IMR-90 (cell line): ENCODE results near the gene CES4A. TPM values are rescaled to one million over a fixed set of nuclear protein-coding genes. Genes with fewer than 3 reads are reported as not detected.

Experiments
- ATAC-seq: fragments of 200-7000 bp; cut with Tn5 transposase; 2 replicates; pipeline ENCODE4 v1.9.1; 2020; ENCODE audit warnings: low read depth, mild to moderate bottlenecking, moderate library complexity
- BruUV-seq: library from RNA; stranded (reverse); fragments of 400-500 nt; replicated peaks from 2 replicates; lab custom pipeline; 2021; lab: Mats Ljungman, UMichigan
- CTCF ChIA-PET: fragments of 300-600 bp; formaldehyde crosslinking; extraction: SDS; loops from one replicate; lab custom pipeline; 2021; ENCODE audit warnings: antibody characterized with exemption; lab: Yijun Ruan, JAX
- POLR2A ChIA-PET: fragments of 300-600 bp; sonication (Branson Sonifier 250); formaldehyde crosslinking; loops from one replicate; lab custom pipeline; 2022; ENCODE audit warnings: antibody characterized with exemption; ENCODE audit not compliant: unreplicated experiment; lab: Charles Lee
- DNase-seq: peaks from one replicate; pipeline ENCODE4 v3.0.0; 2013
- H2AFZ ChIP-seq: replicated peaks from 2 replicates; pipeline ENCODE3; 2013; ENCODE audit warnings: low read length, mild to moderate bottlenecking; ENCODE audit not compliant: poor library complexity
- H2AK5ac ChIP-seq: 2 replicates; pipeline ENCODE4 v1.6.1; 2013; ENCODE audit warnings: low read depth, low read length, inconsistent platforms
- H2AK9ac ChIP-seq: replicated peaks from 2 replicates; pipeline ENCODE3; 2013; ENCODE audit warnings: mild to moderate bottlenecking, low read depth, low read length, moderate library complexity; ENCODE audit not compliant: poor library complexity
- H2BK120ac ChIP-seq: 2 replicates; pipeline ENCODE4 v1.6.1; 2013; ENCODE audit warnings: low read depth, low read length, inconsistent platforms
- H2BK15ac ChIP-seq: 3 replicates; pipeline ENCODE4 v1.6.1; 2013; ENCODE audit warnings: low read depth, low read length, inconsistent platforms
- H2BK20ac ChIP-seq: 2 replicates; pipeline ENCODE4 v1.6.1; 2013; ENCODE audit warnings: low read depth, mild to moderate bottlenecking, inconsistent platforms, low read length, moderate library complexity
- H2BK5ac ChIP-seq: 2 replicates; pipeline ENCODE4 v1.6.1; 2013; ENCODE audit warnings: mild to moderate bottlenecking, low read depth, low read length, inconsistent platforms; ENCODE audit not compliant: poor library complexity, severe bottlenecking
- H3K14ac ChIP-seq: replicated peaks from 2 replicates; pipeline ENCODE4 v1.6.1; 2013; ENCODE audit warnings: low read depth, low read length, inconsistent platforms
- H3K18ac ChIP-seq: 2 replicates; pipeline ENCODE4 v1.6.1; 2013; ENCODE audit warnings: low read depth, low read length, control low read depth
- H3K23ac ChIP-seq: 2 replicates; pipeline ENCODE4 v1.6.1; 2013; ENCODE audit warnings: low read depth, low read length, inconsistent platforms
- H3K27ac ChIP-seq: 2 replicates; pipeline ENCODE4 v1.5.1; 2013; ENCODE audit warnings: mild to moderate bottlenecking, control low read depth, low read length; ENCODE audit not compliant: insufficient read depth
- H3K27me3 ChIP-seq: 2 replicates; pipeline ENCODE4 v1.6.1; 2013; ENCODE audit warnings: low read length; ENCODE audit not compliant: control insufficient read depth, insufficient read depth
- H3K36me3 ChIP-seq: 2 replicates; pipeline ENCODE4 v1.6.1; 2013; ENCODE audit warnings: low read length, mixed read lengths; ENCODE audit not compliant: control insufficient read depth, insufficient read depth
- H3K4ac ChIP-seq: 2 replicates; pipeline ENCODE4 v1.6.1; 2013; ENCODE audit warnings: low read depth, low read length, inconsistent platforms
- H3K4me1 ChIP-seq: 2 replicates; pipeline ENCODE4 v1.6.1; 2013; ENCODE audit warnings: low read length, mixed read lengths; ENCODE audit not compliant: control insufficient read depth, insufficient read depth
- H3K4me2 ChIP-seq: 2 replicates; pipeline ENCODE4 v1.6.1; 2013; ENCODE audit warnings: low read depth, mild to moderate bottlenecking, control low read depth, low read length, moderate library complexity
- H3K4me3 ChIP-seq: 2 replicates; pipeline ENCODE4 v1.5.1; 2013; ENCODE audit warnings: low read depth, mild to moderate bottlenecking, control low read depth, low read length, moderate library complexity; ENCODE audit not compliant: insufficient read depth
- H3K56ac ChIP-seq: 2 replicates; pipeline ENCODE4 v1.6.1; 2013; ENCODE audit warnings: low read length, inconsistent platforms; ENCODE audit not compliant: insufficient read depth; ENCODE audit errors: extremely low read depth
- H3K79me1 ChIP-seq, 2 experiments: 2 replicates each; pipeline ENCODE4 v1.6.1; 2013; ENCODE audit warnings: low read length in 2 of 2, inconsistent platforms in 1 of 2, low read depth in 1 of 2
- H3K9ac ChIP-seq: 2 replicates; pipeline ENCODE4 v1.6.1; 2013; ENCODE audit warnings: low read depth, low read length, control low read depth
- H3K9me1 ChIP-seq: 2 replicates; pipeline ENCODE4 v1.6.1; 2013; ENCODE audit warnings: low read length, inconsistent platforms; ENCODE audit not compliant: insufficient read depth
- H3K9me3 ChIP-seq: 2 replicates; pipeline ENCODE4 v1.6.1; 2013; ENCODE audit warnings: low read length; ENCODE audit not compliant: control insufficient read depth, insufficient read depth
- H4K20me1 ChIP-seq: 2 replicates; pipeline ENCODE4 v1.6.1; 2013; ENCODE audit warnings: low read length, inconsistent platforms; ENCODE audit not compliant: insufficient read depth
- H4K5ac ChIP-seq: 2 replicates; pipeline ENCODE4 v1.6.1; 2013; ENCODE audit warnings: mild to moderate bottlenecking, low read depth, low read length, control low read depth
- H4K8ac ChIP-seq, 2 experiments: 2 replicates each; pipeline ENCODE4 v1.6.1; 2013; ENCODE audit warnings: low read depth in 2 of 2, low read length in 2 of 2, control low read depth in 1 of 2, inconsistent platforms in 1 of 2
- H4K91ac ChIP-seq: 2 replicates; pipeline ENCODE4 v1.6.1; 2013; ENCODE audit warnings: low read depth, low read length, inconsistent platforms; ENCODE audit not compliant: insufficient read depth
- BHLHE40 ChIP-seq: fragments of 150-350 bp; IDR thresholded peaks from 2 replicates; pipeline ENCODE4 v1.6.1; 2016; ENCODE audit warnings: mild to moderate bottlenecking, low read depth, low read length
- CEBPB ChIP-seq: IDR thresholded peaks from 2 replicates; pipeline ENCODE4 v1.6.1; 2012; ENCODE audit warnings: low read depth, low read length, improper control_type of control experiment
- CHD1 ChIP-seq: IDR thresholded peaks from 2 replicates; pipeline ENCODE4 v1.6.1; 2012; ENCODE audit warnings: low read depth, low read length, improper control_type of control experiment
- CTCF ChIP-seq: conservative IDR thresholded peaks from 2 replicates; pipeline ENCODE4 v1.5.1; 2012; ENCODE audit warnings: mild to moderate bottlenecking, low read depth, low read length, improper control_type of control experiment
- ELK1 ChIP-seq: fragments of 150-350 bp; IDR thresholded peaks from 2 replicates; pipeline ENCODE4 v1.6.1; 2016; ENCODE audit warnings: low read depth, mild to moderate bottlenecking, low read length, moderate library complexity, borderline replicate concordance
- FOS ChIP-seq: fragments of 150-350 bp; IDR thresholded peaks from 2 replicates; pipeline ENCODE4 v1.6.1; 2016; ENCODE audit warnings: low read depth, low read length
- MAFK ChIP-seq: IDR thresholded peaks from 2 replicates; pipeline ENCODE4 v1.6.1; 2012; ENCODE audit warnings: low read depth, low read length, improper control_type of control experiment
- MAZ ChIP-seq: IDR thresholded peaks from 2 replicates; pipeline ENCODE4 v1.6.1; 2012; ENCODE audit warnings: low read depth, mild to moderate bottlenecking, low read length, improper control_type of control experiment, moderate library complexity, borderline replicate concordance
- MXI1 ChIP-seq: IDR thresholded peaks from 2 replicates; pipeline ENCODE4 v1.6.1; 2012; ENCODE audit warnings: low read depth, mild to moderate bottlenecking, low read length, moderate library complexity, borderline replicate concordance
- NFE2L2 ChIP-seq: fragments of 150-350 bp; IDR thresholded peaks from 2 replicates; pipeline ENCODE4 v1.6.1; 2016; ENCODE audit warnings: low read depth, mild to moderate bottlenecking, low read length
- POLR2A ChIP-seq: IDR thresholded peaks from 2 replicates; pipeline ENCODE4 v1.6.1; 2012; ENCODE audit warnings: mild to moderate bottlenecking, low read depth, low read length
- RAD21 ChIP-seq: IDR thresholded peaks from 2 replicates; pipeline ENCODE4 v1.6.1; 2012; ENCODE audit warnings: low read length, improper control_type of control experiment
- RCOR1 ChIP-seq: IDR thresholded peaks from 2 replicates; pipeline ENCODE4 v1.6.1; 2012; ENCODE audit warnings: mild to moderate bottlenecking, low read length, improper control_type of control experiment; ENCODE audit not compliant: insufficient replicate concordance
- SMC3 ChIP-seq: fragments of 150-350 bp; IDR thresholded peaks from 2 replicates; pipeline ENCODE4 v1.6.1; 2016; ENCODE audit warnings: low read depth, mild to moderate bottlenecking, antibody characterized with exemption, low read length, moderate library complexity
- USF2 ChIP-seq: fragments of 150-350 bp; IDR thresholded peaks from 2 replicates; pipeline ENCODE4 v1.6.1; 2017; ENCODE audit warnings: mild to moderate bottlenecking, antibody characterized with exemption, low read length, low read depth
- WGBS, 2 experiments: methylation state at CpG; one replicate each; pipeline versions ENCODE4 v1.1.5 to v1.1.7; 2013; ENCODE audit warnings: missing lambda C conversion rate in 2 of 2; ENCODE audit not compliant: insufficient read length in 1 of 2; ENCODE audit errors: extremely low coverage in 2 of 2; 5-methylcytosine and 5-hydroxymethylcytosine counted together
- dilution Hi-C: fragments of 300-500 bp; cut with HindIII; formaldehyde crosslinking; loops from one replicate; pipeline ENCODE4 v1.14.3; 2018; ENCODE audit warnings: low sequenced_read_pairs; ENCODE audit not compliant: unreplicated experiment
- in situ Hi-C: fragments of 300-500 bp; cut with MboI; formaldehyde crosslinking; loops from 3 replicates; pipeline ENCODE4 v1.14.3; 2019; ENCODE audit warnings: low sequenced_read_pairs, inconsistent platforms, mixed read lengths
- intact Hi-C: fragments of 100-400 bp; cut with micrococcal nuclease; formaldehyde crosslinking; loops from 2 replicates; pipeline ENCODE4 v1.10.0; 2022
- polyA plus RNA-seq, 3 experiments: library from polyadenylated mRNA; depleted of rRNA; stranded (reverse); fragments of >200 nt; gene quantifications; 2 replicates each; pipeline ENCODE4 v1.2.3, GENCODE V29; 2012; ENCODE audit warnings: low replicate concordance in 1 of 3
- total RNA-seq: library from RNA; depleted of rRNA; stranded (reverse); fragments of >200 nt; gene quantifications from 2 replicates; pipeline ENCODE4 v1.2.3, GENCODE V29; 2012

The CES4A gene
- total and polyA plus RNA-seq, 2 of the 4 experiments (the other 2 are of a cell fraction): 0.72 to 4.7 TPM

GRCh38 chr16:67013233-67013822, 24.9 kb downstream of the CES4A start:
- ChIA-PET CTCF (interaction anchor here (0.8 to 2.5 kb wide), 2 partner anchors 87 to 142 kb away, joined by 4 to 9 read pairs; no protein-coding TSS in a partner anchor), POLR2A (interaction anchor here (0.5 to 0.6 kb wide), 2 partner anchors 101 to 890 kb away, joined by 3 to 5 read pairs; no protein-coding TSS in a partner anchor)
- Histone ChIP-seq H2AFZ (peak overlapping the region; percentile 91), H3K9ac (0 out of 2 replicates have a peak overlapping the region, but pooled peaks have one; percentile 11), H3K4ac (no peak overlapping the region), H3K27ac (no peak overlapping the region), H4K91ac (no peak overlapping the region), H3K79me1 (no peaks in the 10 kb centered on the region), H3K4me3 (peak overlapping the region; percentile 34), H2BK15ac (no peak overlapping the region), H3K56ac (no peak overlapping the region), H2AK5ac (0 out of 2 replicates have a peak overlapping the region, but pooled peaks have one; percentile 59), H3K4me2 (peak overlapping the region; percentile 53), H2BK20ac (no peak overlapping the region), H3K14ac (no peak overlapping the region), H3K23ac (no peak overlapping the region), H3K18ac (no peak overlapping the region), H4K8ac (0 out of 4 replicates have a peak overlapping the region, but pooled peaks of 1 of the 2 experiments have one; percentile 34), H3K9me3 (no peaks in the 10 kb centered on the region), H3K27me3 (peaks cover 7% of the 10 kb centered on the region), H3K9me1 (no peaks in the 10 kb centered on the region), H2AK9ac (peak overlapping the region; percentile 68), H2BK120ac (no peak overlapping the region), H2BK5ac (no peak overlapping the region), H4K5ac (no peak overlapping the region), H3K36me3 (no peaks in the 10 kb centered on the region), H4K20me1 (no peaks in the 10 kb centered on the region), H3K4me1 (peaks cover 4% of the 10 kb centered on the region; the same call in 1 of the 2 replicates)
- ATAC-seq (no peak), DNase-seq (no peak)
- dilution Hi-C loops (no loop called here), in situ Hi-C loops (no loop called here), intact Hi-C loops (loop anchor here (10.0 kb wide), 1 partner anchor 171 kb away; the partner anchor contains the start of gene MATCAP1)
- no peak for TF ChIP-seq FOS
- TF ChIP-seq MAZ: no peak
- no peak for TF ChIP-seq BHLHE40
- TF ChIP-seq RAD21: no peak
- no peak for TF ChIP-seq POLR2A
- TF ChIP-seq MAFK: no peak
- TF ChIP-seq CTCF: no peak
- no peak for TF ChIP-seq RCOR1
- TF ChIP-seq USF2: no peak
- TF ChIP-seq ELK1: no peak
- no peak for TF ChIP-seq CEBPB
- TF ChIP-seq NFE2L2: no peak
- TF ChIP-seq SMC3: no peak
- no peak for TF ChIP-seq MXI1
- TF ChIP-seq CHD1: no peak
- no TSS peak for BruUV-seq
- 6% methylated on average over 7 of the region's 21 CpGs; no CpG with 5 or more reads in 1 of the 2 experiments for WGBS, 2 experiments
